HepG2 (cell line): Measurements from ENCODE around the gene RIMS3. TPM values are rescaled to one million over a fixed set of nuclear protein-coding genes. Genes with fewer than 3 reads are reported as not detected.

Experiments used
- AHR ChIP-seq: IDR thresholded peaks from 2 replicates; pipeline ENCODE4 v1.6.1; 2018; ENCODE audit warnings: missing genetic modification reagents, missing compliant biosample characterization
- ARID2 ChIP-seq: sonication (generic); formaldehyde crosslinking; IDR thresholded peaks from 2 replicates; pipeline ENCODE4 v1.8.1; 2022; ENCODE audit warnings: mild to moderate bottlenecking, missing genetic modification reagents, borderline replicate concordance
- KDM5A ChIP-seq: fragments of 200-600 bp; sonication (generic); IDR thresholded peaks from 2 replicates; pipeline ENCODE4 v1.7.0; 2018; ENCODE audit warnings: antibody characterized with exemption, mild to moderate bottlenecking, low read length, borderline replicate concordance
- MTA1 ChIP-seq: sonication (generic); formaldehyde crosslinking; IDR thresholded peaks from 2 replicates; pipeline ENCODE4 v1.4.0; 2020; ENCODE audit warnings: missing genetic modification reagents, mild to moderate bottlenecking, borderline replicate concordance
- TAF1 ChIP-seq: sonication (generic); formaldehyde crosslinking; IDR thresholded peaks from 2 replicates; pipeline ENCODE4 v1.4.0; 2020; ENCODE audit warnings: missing genetic modification reagents
- ZBTB8A ChIP-seq: sonication (generic); formaldehyde crosslinking; IDR thresholded peaks from 2 replicates; pipeline ENCODE4 v1.4.0; 2020; ENCODE audit warnings: mild to moderate bottlenecking, low read depth, missing genetic modification reagents, borderline replicate concordance
- ZFP37 ChIP-seq: sonication (generic); formaldehyde crosslinking; IDR thresholded peaks from 2 replicates; pipeline ENCODE4 v1.4.0; 2020; ENCODE audit warnings: missing genetic modification reagents, borderline replicate concordance
- ZNF24 ChIP-seq: fragments of 450-650 bp; IDR thresholded peaks from 2 replicates; pipeline ENCODE4 v1.6.1; 2017; ENCODE audit warnings: antibody characterized with exemption, mild to moderate bottlenecking
- ZNF333 ChIP-seq: sonication (generic); formaldehyde crosslinking; IDR thresholded peaks from 2 replicates; pipeline ENCODE4 v1.4.0; 2020; ENCODE audit warnings: mild to moderate bottlenecking, missing genetic modification reagents, borderline replicate concordance
- ZNF615 ChIP-seq: sonication (generic); formaldehyde crosslinking; IDR thresholded peaks from 2 replicates; pipeline ENCODE4 v1.5.0; 2020; ENCODE audit warnings: mild to moderate bottlenecking, missing genetic modification reagents, borderline replicate concordance
- ZNF75D ChIP-seq: sonication (generic); formaldehyde crosslinking; IDR thresholded peaks from 2 replicates; pipeline ENCODE4 v1.8.1; 2023; ENCODE audit warnings: missing genetic modification reagents, mild to moderate bottlenecking, borderline replicate concordance
- polyA plus RNA-seq, 8 experiments: library from polyadenylated mRNA; depleted of rRNA in 3 of 8; stranded (reverse) in 7 of 8; unstranded in 1 of 8; fragments of >200 nt; fragmentation: Illumina TruSeq in 4 of 8; extraction: Trizol in 4 of 8; gene quantifications; 2 replicates each; pipeline versions ENCODE4 v1.2.1 to v1.2.3, GENCODE V29; 2011 to 2016; ENCODE audit warnings: low read depth in 4 of 8, missing spikeins in 1 of 8, mixed read lengths in 1 of 8; ENCODE audit not compliant: insufficient read depth in 1 of 8
- total RNA-seq, 5 experiments: library from RNA; depleted of rRNA; stranded (reverse); fragments of >200 nt; fragmentation: Illumina TruSeq; extraction: Trizol; gene quantifications; 2 replicates each; pipeline ENCODE4 v1.2.3, GENCODE V29; 2016; ENCODE audit warnings: low read depth in 1 of 5
- TF ChIP-seq, protein P1 (sequence below): sonication (generic); formaldehyde crosslinking; IDR thresholded peaks from 2 replicates; pipeline ENCODE4 v1.9.0; 2021; ENCODE audit warnings: missing genetic modification reagents, mild to moderate bottlenecking, borderline replicate concordance
- TF ChIP-seq, protein P2 (sequence below): sonication (generic); formaldehyde crosslinking; IDR thresholded peaks from 2 replicates; pipeline ENCODE4 v1.8.0; 2022; ENCODE audit warnings: mild to moderate bottlenecking, missing genetic modification reagents, borderline replicate concordance
- TF ChIP-seq, protein P3 (sequence below): sonication (generic); formaldehyde crosslinking; IDR thresholded peaks from 2 replicates; pipeline ENCODE4 v1.8.0; 2022; ENCODE audit warnings: missing genetic modification reagents, mild to moderate bottlenecking, borderline replicate concordance
- TF ChIP-seq, protein P4 (sequence below): IDR thresholded peaks from 2 replicates; pipeline ENCODE4 v1.6.1; 2016; ENCODE audit warnings: low read depth, missing genetic modification reagents, missing compliant biosample characterization

RIMS3 gene
- total and polyA plus RNA-seq, 2 of the 13 experiments (the other 11 are each of a cell fraction or from before 2014, with no cell fraction given), result 2.1 to 5.4 TPM

DNA sequence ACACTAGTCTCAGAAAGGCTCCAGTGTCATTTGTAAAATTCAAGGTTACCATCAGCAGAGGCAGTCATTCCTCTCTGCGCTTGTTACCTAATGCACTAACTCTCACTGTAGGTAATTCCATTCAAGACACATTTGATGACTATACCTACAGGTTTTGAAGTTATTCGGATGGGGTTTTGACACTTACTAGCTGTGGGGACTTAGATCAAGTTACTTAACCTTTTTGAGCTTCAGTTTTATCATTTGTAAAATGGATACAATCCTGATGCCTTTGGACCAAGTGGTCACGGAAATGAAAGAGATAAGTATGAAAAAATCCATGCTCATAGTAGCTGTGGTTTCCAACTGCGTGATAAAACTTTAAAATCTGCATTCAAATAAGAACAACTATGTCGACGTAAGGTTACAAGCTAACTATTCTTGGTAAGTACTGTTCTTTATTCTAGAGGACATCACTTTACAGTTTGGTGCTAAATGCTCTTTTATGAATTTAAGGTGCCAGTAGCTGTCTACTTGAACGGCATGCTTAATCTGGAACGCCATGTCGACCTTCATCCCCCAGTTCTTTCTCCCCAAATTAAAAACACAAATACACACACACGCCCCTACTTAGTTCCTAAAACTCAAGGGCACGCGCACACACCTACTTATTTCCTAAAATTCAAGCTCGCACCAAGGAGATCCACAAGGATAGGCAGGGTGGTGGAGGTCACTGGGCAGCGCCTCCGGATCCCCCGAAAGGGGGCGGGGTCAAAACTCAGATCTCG is 25.5 kb upstream of the RIMS3 start (continued):
- TF ChIP-seq, protein P1, sequence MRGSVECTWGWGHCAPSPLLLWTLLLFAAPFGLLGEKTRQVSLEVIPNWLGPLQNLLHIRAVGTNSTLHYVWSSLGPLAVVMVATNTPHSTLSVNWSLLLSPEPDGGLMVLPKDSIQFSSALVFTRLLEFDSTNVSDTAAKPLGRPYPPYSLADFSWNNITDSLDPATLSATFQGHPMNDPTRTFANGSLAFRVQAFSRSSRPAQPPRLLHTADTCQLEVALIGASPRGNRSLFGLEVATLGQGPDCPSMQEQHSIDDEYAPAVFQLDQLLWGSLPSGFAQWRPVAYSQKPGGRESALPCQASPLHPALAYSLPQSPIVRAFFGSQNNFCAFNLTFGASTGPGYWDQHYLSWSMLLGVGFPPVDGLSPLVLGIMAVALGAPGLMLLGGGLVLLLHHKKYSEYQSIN (CRISPR knock-in tag), result no peak
- TF ChIP-seq MTA1 (CRISPR knock-in tag) (no peak), KDM5A (peak; percentile 62; the same call in 1 of the 2 replicates), ZNF333 (CRISPR knock-in tag) (no peak), ZBTB8A (CRISPR knock-in tag) (peak; percentile 100; the same call in 1 of the 2 replicates), ARID2 (CRISPR knock-in tag) (peak; percentile 66; the same call in 1 of the 2 replicates), ZFP37 (CRISPR knock-in tag) (0 out of 2 replicates have a peak, but pooled peaks have one; percentile 6), TAF1 (CRISPR knock-in tag) (no peak), ZNF75D (no peak), AHR (no peak), ZNF615 (CRISPR knock-in tag) (0 out of 2 replicates have a peak, but pooled peaks have one; percentile 1), ZNF24 (no peak)
- TF ChIP-seq, protein P2, sequence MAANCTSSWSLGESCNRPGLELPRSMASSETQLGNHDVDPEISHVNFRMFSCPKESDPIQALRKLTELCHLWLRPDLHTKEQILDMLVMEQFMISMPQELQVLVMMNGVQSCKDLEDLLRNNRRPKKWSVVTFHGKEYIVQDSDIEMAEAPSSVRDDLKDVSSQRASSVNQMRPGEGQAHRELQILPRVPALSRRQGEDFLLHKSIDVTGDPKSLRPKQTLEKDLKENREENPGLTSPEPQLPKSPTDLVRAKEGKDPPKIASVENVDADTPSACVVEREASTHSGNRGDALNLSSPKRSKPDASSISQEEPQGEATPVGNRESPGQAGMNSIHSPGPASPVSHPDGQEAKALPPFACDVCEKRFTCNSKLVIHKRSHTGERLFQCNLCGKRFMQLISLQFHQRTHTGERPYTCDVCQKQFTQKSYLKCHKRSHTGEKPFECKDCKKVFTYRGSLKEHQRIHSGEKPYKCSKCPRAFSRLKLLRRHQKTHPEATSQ, result peak; percentile 16; the same call in 1 of the 2 replicates
- TF ChIP-seq, protein P3, sequence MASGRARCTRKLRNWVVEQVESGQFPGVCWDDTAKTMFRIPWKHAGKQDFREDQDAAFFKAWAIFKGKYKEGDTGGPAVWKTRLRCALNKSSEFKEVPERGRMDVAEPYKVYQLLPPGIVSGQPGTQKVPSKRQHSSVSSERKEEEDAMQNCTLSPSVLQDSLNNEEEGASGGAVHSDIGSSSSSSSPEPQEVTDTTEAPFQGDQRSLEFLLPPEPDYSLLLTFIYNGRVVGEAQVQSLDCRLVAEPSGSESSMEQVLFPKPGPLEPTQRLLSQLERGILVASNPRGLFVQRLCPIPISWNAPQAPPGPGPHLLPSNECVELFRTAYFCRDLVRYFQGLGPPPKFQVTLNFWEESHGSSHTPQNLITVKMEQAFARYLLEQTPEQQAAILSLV (CRISPR knock-in tag), result no peak
- TF ChIP-seq, protein P4, sequence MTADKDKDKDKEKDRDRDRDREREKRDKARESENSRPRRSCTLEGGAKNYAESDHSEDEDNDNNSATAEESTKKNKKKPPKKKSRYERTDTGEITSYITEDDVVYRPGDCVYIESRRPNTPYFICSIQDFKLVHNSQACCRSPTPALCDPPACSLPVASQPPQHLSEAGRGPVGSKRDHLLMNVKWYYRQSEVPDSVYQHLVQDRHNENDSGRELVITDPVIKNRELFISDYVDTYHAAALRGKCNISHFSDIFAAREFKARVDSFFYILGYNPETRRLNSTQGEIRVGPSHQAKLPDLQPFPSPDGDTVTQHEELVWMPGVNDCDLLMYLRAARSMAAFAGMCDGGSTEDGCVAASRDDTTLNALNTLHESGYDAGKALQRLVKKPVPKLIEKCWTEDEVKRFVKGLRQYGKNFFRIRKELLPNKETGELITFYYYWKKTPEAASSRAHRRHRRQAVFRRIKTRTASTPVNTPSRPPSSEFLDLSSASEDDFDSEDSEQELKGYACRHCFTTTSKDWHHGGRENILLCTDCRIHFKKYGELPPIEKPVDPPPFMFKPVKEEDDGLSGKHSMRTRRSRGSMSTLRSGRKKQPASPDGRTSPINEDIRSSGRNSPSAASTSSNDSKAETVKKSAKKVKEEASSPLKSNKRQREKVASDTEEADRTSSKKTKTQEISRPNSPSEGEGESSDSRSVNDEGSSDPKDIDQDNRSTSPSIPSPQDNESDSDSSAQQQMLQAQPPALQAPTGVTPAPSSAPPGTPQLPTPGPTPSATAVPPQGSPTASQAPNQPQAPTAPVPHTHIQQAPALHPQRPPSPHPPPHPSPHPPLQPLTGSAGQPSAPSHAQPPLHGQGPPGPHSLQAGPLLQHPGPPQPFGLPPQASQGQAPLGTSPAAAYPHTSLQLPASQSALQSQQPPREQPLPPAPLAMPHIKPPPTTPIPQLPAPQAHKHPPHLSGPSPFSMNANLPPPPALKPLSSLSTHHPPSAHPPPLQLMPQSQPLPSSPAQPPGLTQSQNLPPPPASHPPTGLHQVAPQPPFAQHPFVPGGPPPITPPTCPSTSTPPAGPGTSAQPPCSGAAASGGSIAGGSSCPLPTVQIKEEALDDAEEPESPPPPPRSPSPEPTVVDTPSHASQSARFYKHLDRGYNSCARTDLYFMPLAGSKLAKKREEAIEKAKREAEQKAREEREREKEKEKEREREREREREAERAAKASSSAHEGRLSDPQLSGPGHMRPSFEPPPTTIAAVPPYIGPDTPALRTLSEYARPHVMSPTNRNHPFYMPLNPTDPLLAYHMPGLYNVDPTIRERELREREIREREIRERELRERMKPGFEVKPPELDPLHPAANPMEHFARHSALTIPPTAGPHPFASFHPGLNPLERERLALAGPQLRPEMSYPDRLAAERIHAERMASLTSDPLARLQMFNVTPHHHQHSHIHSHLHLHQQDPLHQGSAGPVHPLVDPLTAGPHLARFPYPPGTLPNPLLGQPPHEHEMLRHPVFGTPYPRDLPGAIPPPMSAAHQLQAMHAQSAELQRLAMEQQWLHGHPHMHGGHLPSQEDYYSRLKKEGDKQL (CRISPR knock-in tag), result 0 out of 2 replicates have a peak, but pooled peaks have one; percentile 13
